Measurements from ENCODE around the gene CLTRN.
"Not testable (repeated sequence)": the region's sequence is repeated elsewhere in the genome, so short reads cannot be mapped to it uniquely, and the experiment has no call there.

CLTRN gene

DNA sequence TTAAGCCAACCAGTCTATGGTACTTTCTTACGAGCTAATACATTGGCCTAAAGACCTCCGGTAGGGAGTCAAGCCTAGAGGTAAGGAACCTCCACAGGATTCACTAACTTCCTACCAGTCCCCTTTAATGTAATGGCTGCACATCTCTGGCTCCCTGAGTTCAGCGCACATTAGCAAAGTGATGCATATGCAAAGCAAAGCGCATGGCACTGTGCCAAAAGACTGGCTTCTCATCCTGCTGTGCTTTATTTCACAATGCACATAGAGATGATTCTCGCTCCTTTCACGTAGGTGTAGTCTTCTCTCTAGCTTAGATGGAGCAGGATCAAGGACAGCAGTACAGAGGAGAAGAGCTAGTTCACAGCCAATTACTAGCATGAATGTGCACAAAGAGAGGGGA, 14.6 kb upstream of the CLTRN start:
- peaks cover 13% of the 10 kb centered on the region for H3K36me3 ChIP-seq (ENCODE audit: insufficient read depth, low read length)
- no peak overlapping the region for H3K9ac ChIP-seq (ENCODE audit: low read length)
- H3K27me3 ChIP-seq (ENCODE audit: control insufficient read depth in 1 of 2, insufficient read depth in 2 of 2, low read length in 2 of 2) = no peaks in the 10 kb centered on the region
- no peak overlapping the region for H3K4me3 ChIP-seq (ENCODE audit: low read depth in 1 of 2, low read length in 2 of 2)
- no peaks in the 10 kb centered on the region for H3K9me3 ChIP-seq (ENCODE audit: low read length)
- H3K27ac ChIP-seq (ENCODE audit: low read depth, low read length) = no peak overlapping the region
- peaks cover 16% of the 10 kb centered on the region for H3K4me1 ChIP-seq (ENCODE audit: insufficient read depth, low read length)

- peaks cover 23% of the 10 kb centered on the region for H3K4me1 ChIP-seq (ENCODE audit: insufficient read depth, low read length)
- H3K9ac ChIP-seq (ENCODE audit: low read length) = no peak overlapping the region
- H3K27me3 ChIP-seq (ENCODE audit: control insufficient read depth in 1 of 2, insufficient read depth in 2 of 2, low read length in 2 of 2) = no peaks in the 10 kb centered on the region
- H3K4me3 ChIP-seq (ENCODE audit: low read depth in 1 of 2, low read length in 2 of 2) = no peak overlapping the region
- H3K27ac ChIP-seq (ENCODE audit: low read depth, low read length) = no peak overlapping the region
- H3K9me3 ChIP-seq (ENCODE audit: low read length) = no peaks in the 10 kb centered on the region
- H3K36me3 ChIP-seq (ENCODE audit: insufficient read depth, low read length) = peaks cover 13% of the 10 kb centered on the region
These were observed 13.7 kb upstream of the CLTRN start for GRCh38 chrX:15678339-15678738.

GRCh38 chrX:15676886-15677285, 12.3 kb upstream of the CLTRN start:
- Histone ChIP-seq H3K27ac (ENCODE audit: low read depth, low read length) (no peak overlapping the region), H3K4me3 (ENCODE audit: low read depth in 1 of 2, low read length in 2 of 2) (peak overlapping the region; percentile 9 to 95), H3K9ac (ENCODE audit: low read length) (peak overlapping the region; percentile 79)

DNA sequence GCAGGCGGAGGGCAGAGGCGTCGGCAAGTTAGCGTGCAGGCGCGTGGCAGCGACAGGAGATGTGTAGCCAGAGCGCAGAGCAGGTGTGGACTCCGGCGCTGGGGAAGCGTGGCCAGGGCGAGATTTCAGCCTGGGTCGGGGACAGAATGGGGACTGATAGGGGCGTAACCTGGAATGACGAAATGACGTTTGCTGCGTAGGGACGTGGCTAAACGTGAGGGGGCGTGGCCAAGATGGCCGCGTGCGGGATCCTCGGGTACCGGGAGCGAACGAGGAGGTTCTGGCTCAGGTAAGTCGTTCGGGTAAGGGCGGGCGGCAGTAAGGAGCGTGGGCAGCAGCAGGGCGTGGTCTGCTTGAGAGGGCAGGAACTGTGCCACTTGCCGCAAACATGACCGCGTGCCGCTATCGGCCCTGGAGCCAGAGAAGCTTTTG, 10.9 kb upstream of the CLTRN start:
- H3K9me3 ChIP-seq (ENCODE audit: low read length) = no peaks in the 10 kb centered on the region
- H3K9ac ChIP-seq (ENCODE audit: low read length) = peak overlapping the region; percentile 79
- peak overlapping the region; percentile 91 to 95 for H3K4me3 ChIP-seq (ENCODE audit: low read depth in 1 of 2, low read length in 2 of 2)
- H3K27ac ChIP-seq (ENCODE audit: low read depth, low read length) = peak overlapping the region; percentile 99
- peaks cover 9% of the 10 kb centered on the region for H3K36me3 ChIP-seq (ENCODE audit: insufficient read depth, low read length)
- peaks cover 23% of the 10 kb centered on the region for H3K4me1 ChIP-seq (ENCODE audit: insufficient read depth, low read length)
- no peaks in the 10 kb centered on the region for H3K27me3 ChIP-seq (ENCODE audit: control insufficient read depth in 1 of 2, insufficient read depth in 2 of 2, low read length in 2 of 2)

More at GRCh38 chrX:15676886-15677285, 12.3 kb upstream of the CLTRN start:
- H3K36me3 ChIP-seq (ENCODE audit: insufficient read depth, low read length) = peaks cover 13% of the 10 kb centered on the region
- peaks cover 23% of the 10 kb centered on the region for H3K4me1 ChIP-seq (ENCODE audit: insufficient read depth, low read length)
- no peaks in the 10 kb centered on the region for H3K27me3 ChIP-seq (ENCODE audit: control insufficient read depth in 1 of 2, insufficient read depth in 2 of 2, low read length in 2 of 2)
- H3K9me3 ChIP-seq (ENCODE audit: low read length) = no peaks in the 10 kb centered on the region

DNA sequence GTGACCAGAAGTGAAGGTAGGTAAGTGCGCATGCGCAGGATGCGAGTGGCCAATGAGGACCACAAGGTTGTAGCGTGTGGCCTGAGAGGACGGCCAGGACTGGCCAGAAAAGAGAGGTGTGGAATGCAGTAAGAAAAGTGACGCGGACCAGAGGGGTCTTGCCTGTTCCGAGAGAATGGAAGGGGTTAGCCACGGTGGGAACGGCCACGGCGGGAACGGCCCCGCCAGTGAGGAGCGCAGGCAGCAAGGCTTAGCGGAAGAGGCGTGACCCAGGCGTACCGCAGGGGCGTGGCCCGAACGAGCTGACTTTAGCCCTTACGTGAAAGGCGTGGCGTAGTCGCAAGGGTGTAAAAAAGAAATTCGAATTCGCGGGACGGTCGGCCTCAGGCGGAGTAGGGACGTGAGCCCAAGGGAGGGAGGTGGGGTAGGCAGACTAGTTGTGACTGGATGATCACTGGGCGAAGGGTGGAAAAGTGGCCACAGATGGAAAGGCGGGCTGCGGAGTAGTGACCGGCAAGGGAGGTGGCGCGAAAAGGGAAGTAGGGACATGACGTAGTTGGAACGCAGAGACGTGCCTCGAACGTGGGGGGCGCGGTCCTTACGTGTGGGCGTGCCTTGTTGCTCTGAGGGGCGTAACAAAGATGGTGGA, 10.4 kb upstream of the CLTRN start:
- Histone ChIP-seq H3K9me3 (ENCODE audit: low read length) (no peaks in the 10 kb centered on the region), H3K27me3 (ENCODE audit: control insufficient read depth in 1 of 2, insufficient read depth in 2 of 2, low read length in 2 of 2) (no peaks in the 10 kb centered on the region), H3K27ac (ENCODE audit: low read depth, low read length) (peak overlapping the region; percentile 99), H3K4me1 (ENCODE audit: insufficient read depth, low read length) (peaks cover 23% of the 10 kb centered on the region), H3K4me3 (ENCODE audit: low read depth in 1 of 2, low read length in 2 of 2) (peak overlapping the region; percentile 91 to 95), H3K36me3 (ENCODE audit: insufficient read depth, low read length) (peaks cover 6% of the 10 kb centered on the region), H3K9ac (ENCODE audit: low read length) (peak overlapping the region; percentile 79)

DNA sequence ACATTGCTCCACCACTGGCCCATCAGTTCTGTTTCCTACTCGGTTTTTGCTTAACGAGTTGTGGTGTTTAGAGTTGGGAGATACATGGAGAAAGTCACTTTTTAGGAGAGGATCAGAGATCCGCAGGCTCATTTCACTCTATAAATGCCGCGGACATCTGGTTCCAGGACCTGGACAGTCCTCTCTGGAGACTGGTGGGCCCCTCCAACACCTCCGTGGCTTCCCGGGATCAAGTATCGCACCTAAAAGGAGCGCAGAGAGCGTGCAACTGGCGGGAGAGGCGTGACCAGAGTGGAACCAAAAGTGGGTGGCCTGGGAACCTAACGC, 9.9 kb upstream of the CLTRN start:
- Histone ChIP-seq H3K9me3 (ENCODE audit: low read length) (no peaks in the 10 kb centered on the region), H3K4me3 (ENCODE audit: low read depth in 1 of 2, low read length in 2 of 2) (peak overlapping the region; percentile 91 to 95), H3K27ac (ENCODE audit: low read depth, low read length) (peak overlapping the region; percentile 99), H3K9ac (ENCODE audit: low read length) (peak overlapping the region; percentile 79), H3K4me1 (ENCODE audit: insufficient read depth, low read length) (peaks cover 23% of the 10 kb centered on the region), H3K36me3 (ENCODE audit: insufficient read depth, low read length) (peaks cover 6% of the 10 kb centered on the region), H3K27me3 (ENCODE audit: control insufficient read depth in 1 of 2, insufficient read depth in 2 of 2, low read length in 2 of 2) (peaks cover 0 to under 1% of the 10 kb centered on the region in 2 donors)

GRCh38 chrX:15673970-15674369, 9.4 kb upstream of the CLTRN start:
- Histone ChIP-seq H3K4me1 (ENCODE audit: insufficient read depth, low read length) (peaks cover 23% of the 10 kb centered on the region), H3K4me3 (ENCODE audit: low read depth in 1 of 2, low read length in 2 of 2) (peak overlapping the region; percentile 91 to 95), H3K36me3 (ENCODE audit: insufficient read depth, low read length) (peaks cover under 1% of the 10 kb centered on the region), H3K9ac (ENCODE audit: low read length) (peak overlapping the region; percentile 79), H3K9me3 (ENCODE audit: low read length) (no peaks in the 10 kb centered on the region), H3K27me3 (ENCODE audit: control insufficient read depth in 1 of 2, insufficient read depth in 2 of 2, low read length in 2 of 2) (peaks cover 0 to 5% of the 10 kb centered on the region in 2 donors), H3K27ac (ENCODE audit: low read depth, low read length) (peak overlapping the region; percentile 99)

DNA sequence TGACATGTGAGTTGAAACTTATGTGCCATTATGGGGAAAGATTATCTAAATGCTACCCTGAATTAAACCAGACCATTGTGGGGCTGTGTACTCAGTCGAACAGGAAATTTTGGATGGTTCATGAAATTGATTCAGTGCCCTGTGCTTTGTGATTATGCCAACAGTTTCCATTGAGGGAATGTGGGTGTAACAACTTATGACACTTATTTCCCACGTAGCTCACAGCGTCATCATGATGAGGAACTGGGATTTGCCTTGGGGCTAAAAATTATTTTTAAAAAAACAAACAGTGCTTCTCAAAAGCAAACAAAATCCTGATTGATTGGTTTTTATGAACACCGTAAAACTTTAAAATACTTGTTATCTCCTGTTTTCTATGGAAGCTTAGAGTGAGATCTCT, 8.3 kb upstream of the CLTRN start:
- Histone ChIP-seq H3K4me1 (ENCODE audit: insufficient read depth, low read length) (peaks cover 23% of the 10 kb centered on the region), H3K27ac (ENCODE audit: low read depth, low read length) (no peak overlapping the region), H3K9ac (ENCODE audit: low read length) (no peak overlapping the region), H3K27me3 (ENCODE audit: control insufficient read depth in 1 of 2, insufficient read depth in 2 of 2, low read length in 2 of 2) (peaks cover 2 to 5% of the 10 kb centered on the region in 2 donors), H3K9me3 (ENCODE audit: low read length) (no peaks in the 10 kb centered on the region), H3K36me3 (ENCODE audit: insufficient read depth, low read length) (no peaks in the 10 kb centered on the region), H3K4me3 (ENCODE audit: low read depth in 1 of 2, low read length in 2 of 2) (no peak overlapping the region)

DNA sequence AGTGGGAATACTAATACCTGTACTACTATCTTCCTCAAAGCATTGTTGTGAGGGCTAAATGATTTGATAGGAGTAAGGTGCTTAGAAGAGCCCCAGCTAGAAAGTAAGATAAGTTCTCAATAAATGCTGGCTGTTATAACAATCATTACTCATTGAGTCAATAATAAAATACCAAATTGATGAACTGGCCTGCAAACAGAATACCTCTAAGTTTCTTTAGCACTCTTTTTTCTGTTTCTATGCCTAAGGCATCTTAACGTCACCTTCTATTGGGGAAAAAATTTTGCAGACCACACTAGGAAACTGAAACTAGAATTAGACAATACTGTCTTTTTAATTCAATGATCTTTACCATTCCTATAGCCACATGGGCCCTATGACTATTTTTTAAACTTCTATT, 1.2 kb downstream of the CLTRN start:
- H3K27me3 ChIP-seq (ENCODE audit: control insufficient read depth in 1 of 2, insufficient read depth in 2 of 2, low read length in 2 of 2) = peaks cover 7 to 22% of the 10 kb centered on the region in 2 donors
- no peaks in the 10 kb centered on the region for H3K4me1 ChIP-seq (ENCODE audit: insufficient read depth, low read length)
- H3K9ac ChIP-seq (ENCODE audit: low read length) = no peak overlapping the region
- H3K4me3 ChIP-seq (ENCODE audit: low read depth in 1 of 2, low read length in 2 of 2) = no peak overlapping the region
- no peak overlapping the region for H3K27ac ChIP-seq (ENCODE audit: low read depth, low read length)
- no peaks in the 10 kb centered on the region for H3K36me3 ChIP-seq (ENCODE audit: insufficient read depth, low read length)
- no peaks in the 10 kb centered on the region for H3K9me3 ChIP-seq (ENCODE audit: low read length)

DNA sequence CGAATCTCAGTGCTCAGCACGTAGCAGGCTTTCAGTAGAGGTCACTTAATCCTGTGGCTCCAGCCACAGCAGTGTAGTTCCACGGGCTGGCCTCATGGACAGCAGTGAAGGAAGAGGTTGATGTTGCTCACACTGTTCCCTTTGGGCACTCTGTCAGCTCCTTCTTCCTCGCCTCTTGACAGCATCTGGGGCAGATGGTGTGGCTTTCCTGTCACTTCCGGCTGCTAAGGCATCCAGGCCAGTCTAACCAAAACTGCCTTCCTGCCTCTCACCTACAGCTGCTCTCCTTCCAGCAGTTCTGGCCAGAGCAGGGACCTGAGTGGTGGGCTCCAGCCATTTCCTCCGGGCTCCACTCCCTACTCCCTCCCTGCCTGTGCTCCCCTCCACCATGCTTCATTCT, 9.8 kb downstream of the CLTRN start:
- H3K9me3 ChIP-seq (ENCODE audit: low read length); H3K4me3 ChIP-seq (ENCODE audit: low read depth in 1 of 2, low read length in 2 of 2); H3K36me3 ChIP-seq (ENCODE audit: insufficient read depth, low read length); H3K4me1 ChIP-seq (ENCODE audit: insufficient read depth, low read length); H3K27me3 ChIP-seq (ENCODE audit: control insufficient read depth in 1 of 2, insufficient read depth in 2 of 2, low read length in 2 of 2); H3K27ac ChIP-seq (ENCODE audit: low read depth, low read length); H3K9ac ChIP-seq (ENCODE audit: low read length): not testable (repeated sequence)

DNA sequence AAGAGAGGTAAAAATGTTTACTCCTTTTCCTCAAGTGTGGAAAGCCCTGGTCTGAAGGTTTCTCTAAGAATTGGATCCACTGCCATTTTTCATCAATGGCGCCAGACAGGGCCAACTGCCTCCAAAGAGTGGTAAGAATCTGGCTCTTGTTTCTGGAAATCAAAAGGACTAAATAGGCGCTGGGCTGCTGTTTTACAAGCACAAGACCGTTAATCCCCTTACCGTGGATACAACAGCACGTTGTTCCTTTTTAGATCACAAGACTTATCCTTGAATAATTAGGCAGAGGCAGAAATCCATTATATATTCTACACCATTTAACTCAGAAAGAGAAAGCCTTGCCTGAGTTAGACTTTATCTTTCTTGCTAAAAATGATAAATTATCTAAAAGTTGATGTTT, 10.6 kb downstream of the CLTRN start:
- no peaks in the 10 kb centered on the region for H3K36me3 ChIP-seq (ENCODE audit: insufficient read depth, low read length)
- H3K9me3 ChIP-seq (ENCODE audit: low read length) = no peaks in the 10 kb centered on the region
- no peak overlapping the region for H3K9ac ChIP-seq (ENCODE audit: low read length)
- peaks cover 0 to 10% of the 10 kb centered on the region in 2 donors for H3K27me3 ChIP-seq (ENCODE audit: control insufficient read depth in 1 of 2, insufficient read depth in 2 of 2, low read length in 2 of 2)
- H3K4me3 ChIP-seq (ENCODE audit: low read depth in 1 of 2, low read length in 2 of 2) = no peak overlapping the region
- H3K27ac ChIP-seq (ENCODE audit: low read depth, low read length) = no peak overlapping the region
- no peaks in the 10 kb centered on the region for H3K4me1 ChIP-seq (ENCODE audit: insufficient read depth, low read length)

- not testable (repeated sequence) for H3K27me3 ChIP-seq (ENCODE audit: control insufficient read depth in 1 of 2, insufficient read depth in 2 of 2, low read length in 2 of 2); H3K27ac ChIP-seq (ENCODE audit: low read depth, low read length); H3K36me3 ChIP-seq (ENCODE audit: insufficient read depth, low read length); H3K4me1 ChIP-seq (ENCODE audit: insufficient read depth, low read length); H3K4me3 ChIP-seq (ENCODE audit: low read depth in 1 of 2, low read length in 2 of 2); H3K9me3 ChIP-seq (ENCODE audit: low read length); H3K9ac ChIP-seq (ENCODE audit: low read length)
These were observed 17.1 kb downstream of the CLTRN start for GRCh38 chrX:15647510-15647909.

Data from muscle layer of colon (tissue), 2 donors.